Measurements from ENCODE around the gene SDCBP2.

GRCh38 chr20:1273366-1273765 is 55.6 kb downstream of the SDCBP2 start:
- TF ChIP-seq SREBF2 (IDR thresholded peaks at IDR 0.05) (no peak), JUNB (IDR thresholded peaks at IDR 0.05) (no peak), POLR2A (IDR thresholded peaks at IDR 0.05; ENCODE audit: low read length) (no peak), NR3C1 (IDR thresholded peaks at IDR 0.05) (no peak)
